Smooth muscle cell (in vitro differentiated cells): ENCODE results near the gene PBRM1. TPM values are rescaled to one million over a fixed set of nuclear protein-coding genes. Genes with fewer than 3 reads are reported as not detected.
A peak's percentile ranks its signal among the peaks of the same experiment; 100 is the strongest.

Experiments
- DNase-seq: peaks from one replicate; lab custom pipeline; 2025; ENCODE audit not compliant: unreplicated experiment; lab: John Stamatoyannopoulos, UW
- H2AFZ ChIP-seq: fragments of 200-600 bp; sonication (generic); 2 replicates; pipeline ENCODE4 v1.6.0; 2016; ENCODE audit warnings: antibody characterized with exemption, low read depth, mild to moderate bottlenecking
- H3F3A ChIP-seq: fragments of 200-600 bp; sonication (generic); 2 replicates; pipeline ENCODE4 v1.6.0; 2017; ENCODE audit warnings: antibody characterized with exemption, low read depth
- H3K27ac ChIP-seq: fragments of 200-600 bp; sonication (generic); 2 replicates; pipeline ENCODE4 v1.5.1; 2016; ENCODE audit warnings: low read depth, mild to moderate bottlenecking
- H3K27me3 ChIP-seq: fragments of 200-600 bp; sonication (generic); 2 replicates; pipeline ENCODE4 v1.6.1; 2016; ENCODE audit warnings: low read depth, mild to moderate bottlenecking
- H3K36me3 ChIP-seq: fragments of 200-600 bp; sonication (generic); 2 replicates; pipeline ENCODE4 v1.5.1; 2016; ENCODE audit warnings: low read depth
- H3K4me1 ChIP-seq: fragments of 200-600 bp; sonication (generic); 2 replicates; pipeline ENCODE4 v1.5.1; 2016; ENCODE audit warnings: low read depth
- H3K4me2 ChIP-seq: fragments of 200-600 bp; sonication (generic); 2 replicates; pipeline ENCODE4 v1.6.0; 2016; ENCODE audit warnings: mild to moderate bottlenecking
- H3K4me3 ChIP-seq: fragments of 200-600 bp; sonication (generic); 2 replicates; pipeline ENCODE4 v1.5.1; 2016; ENCODE audit warnings: mild to moderate bottlenecking
- H3K79me2 ChIP-seq: fragments of 200-600 bp; sonication (generic); 2 replicates; pipeline ENCODE4 v1.6.0; 2016; ENCODE audit warnings: low read depth, mild to moderate bottlenecking
- H3K9ac ChIP-seq: fragments of 200-600 bp; sonication (generic); 2 replicates; pipeline ENCODE4 v1.6.0; 2016; ENCODE audit warnings: low read depth
- H3K9me3 ChIP-seq: fragments of 200-600 bp; sonication (generic); replicated peaks from 2 replicates; pipeline ENCODE4 v1.5.1; 2016; ENCODE audit warnings: low read depth
- H4K20me1 ChIP-seq: fragments of 200-600 bp; sonication (generic); 2 replicates; pipeline ENCODE4 v1.6.0; 2016; ENCODE audit warnings: low read depth
- CTCF ChIP-seq: fragments of 200-600 bp; sonication (generic); IDR thresholded peaks from 2 replicates; pipeline ENCODE4 v1.5.1; 2017; ENCODE audit warnings: borderline replicate concordance, mild to moderate bottlenecking, antibody characterized with exemption; ENCODE audit not compliant: insufficient read depth, poor library complexity, severe bottlenecking
- WGBS: methylation state at CpG from one replicate; pipeline ENCODE4 v1.1.7; 2016; ENCODE audit warnings: low lambda C conversion rate; 5-methylcytosine and 5-hydroxymethylcytosine counted together
- polyA plus RNA-seq: library from polyadenylated mRNA; unstranded; fragments of >200 nt; fragmentation: Nextera tagmentation; extraction: Ambion mirVana; gene quantifications from 2 replicates; pipeline ENCODE4 v1.2.1, GENCODE V29; 2016
- total RNA-seq: library from RNA; depleted of rRNA; stranded (reverse); fragments of >200 nt; gene quantifications from 2 replicates; pipeline ENCODE4 v1.2.3, GENCODE V29; 2014

PBRM1 gene
- total and polyA plus RNA-seq, 2 experiments from 2014 or later, result 27.6 to 62.8 TPM

GRCh38 chr3:52531860-52532516 is 153.7 kb downstream of the PBRM1 start:
- Histone ChIP-seq H3K9me3 (no peaks in the 10 kb centered on the region), H3K4me1 (peaks cover 34% of the 10 kb centered on the region), H3K4me2 (peak overlapping the region; percentile 92), H3K27me3 (no peaks in the 10 kb centered on the region), H3K27ac (peak overlapping the region; percentile 89), H3K36me3 (no peaks in the 10 kb centered on the region), H3K9ac (peak overlapping the region; percentile 88), H3F3A (no peaks in the 10 kb centered on the region), H4K20me1 (peaks cover 46% of the 10 kb centered on the region), H3K79me2 (peaks cover 31% of the 10 kb centered on the region), H2AFZ (no peak overlapping the region), H3K4me3 (peak overlapping the region; percentile 89)
- WGBS, result 83% methylated on average over 14 of the region's 14 CpGs
- TF ChIP-seq CTCF, result no peak
- no peak for DNase-seq

- no peak for TF ChIP-seq CTCF
- H4K20me1 ChIP-seq, result peaks cover 55% of the 10 kb centered on the region
- H3F3A ChIP-seq, result no peaks in the 10 kb centered on the region
- WGBS, result 85% methylated on average over 10 of the region's 10 CpGs
- H2AFZ ChIP-seq, result no peak overlapping the region
- no peaks in the 10 kb centered on the region for H3K36me3 ChIP-seq
- peaks cover 34% of the 10 kb centered on the region for H3K4me1 ChIP-seq
- H3K27me3 ChIP-seq, result no peaks in the 10 kb centered on the region
- H3K27ac ChIP-seq, result peak overlapping the region; percentile 89
- DNase-seq, result no peak
- H3K4me2 ChIP-seq, result peak overlapping the region; percentile 92
- H3K4me3 ChIP-seq, result peak overlapping the region; percentile 89
- peaks cover 31% of the 10 kb centered on the region for H3K79me2 ChIP-seq
- no peaks in the 10 kb centered on the region for H3K9me3 ChIP-seq
- H3K9ac ChIP-seq, result peak overlapping the region; percentile 88
Observed at GRCh38 chr3:52530918-52531826, 154.5 kb downstream of the PBRM1 start.

GRCh38 chr3:52529376-52530333 is 156.1 kb downstream of the PBRM1 start:
- Histone ChIP-seq H3K9me3 (no peaks in the 10 kb centered on the region), H3K9ac (peak overlapping the region; percentile 11), H3K4me3 (no peak overlapping the region), H3K79me2 (peaks cover 31% of the 10 kb centered on the region), H3F3A (no peaks in the 10 kb centered on the region), H3K27ac (no peak overlapping the region), H3K4me1 (peaks cover 26% of the 10 kb centered on the region), H2AFZ (no peak overlapping the region), H3K36me3 (no peaks in the 10 kb centered on the region), H3K27me3 (no peaks in the 10 kb centered on the region), H4K20me1 (peaks cover 64% of the 10 kb centered on the region), H3K4me2 (peak overlapping the region; percentile 92)
- 84% methylated on average over 12 of the region's 12 CpGs for WGBS
- no peak for DNase-seq
- no peak for TF ChIP-seq CTCF
